GM12878 (cell line): ENCODE measurements around the gene ZNF511. TPM values are rescaled to one million over a fixed set of nuclear protein-coding genes. Genes with fewer than 3 reads are reported as not detected.

Source experiments
- ATAC-seq: fragments of 200-7000 bp; cut with Tn5 transposase; 3 replicates; pipeline ENCODE4 v1.9.1; 2020; ENCODE audit warnings: mild to moderate bottlenecking, moderate library complexity
- BruUV-seq: library from RNA; stranded (reverse); fragments of 400-500 nt; replicated peaks from 2 replicates; lab custom pipeline; 2021; lab: Mats Ljungman, UMichigan
- CTCF ChIA-PET: fragments of 300-600 bp; sonication (Branson Sonifier 250); formaldehyde crosslinking; extraction: SDS; loops from one replicate; lab custom pipeline; 2021; ENCODE audit warnings: inconsistent platforms; lab: Yijun Ruan, JAX
- POLR2A ChIA-PET: fragments of 350-600 bp; formaldehyde crosslinking; extraction: SDS; loops from one replicate; lab custom pipeline; 2021; ENCODE audit warnings: inconsistent platforms; lab: Charles Lee
- RAD21 ChIA-PET: fragments of 300-600 bp; sonication (Branson Sonifier 250); formaldehyde crosslinking; loops from one replicate; lab custom pipeline; 2023; ENCODE audit warnings: antibody characterized with exemption; ENCODE audit not compliant: unreplicated experiment; lab: Charles Lee
- SMC1A ChIA-PET: fragments of 300-600 bp; sonication (Branson Sonifier 250); formaldehyde crosslinking; loops from one replicate; lab custom pipeline; 2023; ENCODE audit not compliant: unreplicated experiment, uncharacterized antibody; lab: Charles Lee
- DNase-seq: peaks from one replicate; pipeline ENCODE4 v3.0.0-alpha.2; 2011; ENCODE audit warnings: low read depth, low spot score
- FAIRE-seq: peaks from 3 replicates; lab custom pipeline; 2011; peaks lifted over from hg19 to GRCh38; lab: Jason Lieb, UNC
- H2AFZ ChIP-seq: 2 replicates; pipeline ENCODE4 v1.6.0; 2011; ENCODE audit warnings: low read depth, low read length, control low read depth; ENCODE audit not compliant: control insufficient read depth
- H3K27ac ChIP-seq: 2 replicates; pipeline ENCODE4 v1.5.1; 2011; ENCODE audit warnings: control low read depth; ENCODE audit not compliant: control insufficient read depth, insufficient read depth
- H3K27me3 ChIP-seq, 2 experiments: replicated peaks in 1 of 2; 2 replicates each; pipeline versions ENCODE4 v1.6.0 to v1.6.1; 2011; ENCODE audit warnings: low read length in 1 of 2; ENCODE audit not compliant: control insufficient read depth in 2 of 2, insufficient read depth in 2 of 2
- H3K36me3 ChIP-seq, 2 experiments: 2 replicates each; pipeline ENCODE4 v1.5.1; 2011; ENCODE audit warnings: low read length in 1 of 2; ENCODE audit not compliant: control insufficient read depth in 2 of 2, insufficient read depth in 2 of 2
- H3K4me1 ChIP-seq: 2 replicates; pipeline ENCODE4 v1.6.1; 2011; ENCODE audit warnings: mild to moderate bottlenecking, low read length, moderate library complexity, mixed read lengths; ENCODE audit not compliant: control insufficient read depth, insufficient read depth
- H3K4me2 ChIP-seq: 2 replicates; pipeline ENCODE4 v1.6.0; 2011; ENCODE audit warnings: control low read depth; ENCODE audit not compliant: control insufficient read depth, insufficient read depth
- H3K4me3 ChIP-seq: fragments of 200-600 bp; sonication (generic); 2 replicates; pipeline ENCODE4 v1.5.1; 2016
- H3K79me2 ChIP-seq: 2 replicates; pipeline ENCODE4 v1.6.0; 2011; ENCODE audit warnings: low read length; ENCODE audit not compliant: control insufficient read depth, insufficient read depth
- H3K9ac ChIP-seq: 2 replicates; pipeline ENCODE4 v1.8.0; 2011; ENCODE audit warnings: low read length, control low read depth, mixed read lengths; ENCODE audit not compliant: control insufficient read depth, insufficient read depth
- H3K9me3 ChIP-seq: replicated peaks from 3 replicates; pipeline ENCODE4 v1.5.1; 2011; ENCODE audit warnings: mild to moderate bottlenecking, low read length; ENCODE audit not compliant: control insufficient read depth, insufficient read depth
- H4K20me1 ChIP-seq: 2 replicates; pipeline ENCODE4 v1.6.0; 2011; ENCODE audit not compliant: control insufficient read depth, insufficient read depth
- ASH2L ChIP-seq: fragments of 300-600, 200-600 bp; sonication (generic); IDR thresholded peaks from 2 replicates; pipeline ENCODE4 v1.6.1; 2017; ENCODE audit warnings: low read depth, mild to moderate bottlenecking, borderline replicate concordance
- CREM ChIP-seq: IDR thresholded peaks from 2 replicates; pipeline ENCODE4 v1.6.1; 2014; ENCODE audit warnings: antibody characterized with exemption, low read depth
- IKZF1 ChIP-seq: fragments of 450-650 bp; conservative IDR thresholded peaks from 2 replicates; pipeline ENCODE4 v1.6.1; 2017; ENCODE audit warnings: antibody characterized with exemption, mild to moderate bottlenecking
- IKZF2 ChIP-seq, 2 experiments: fragments of 450-650 bp; IDR thresholded peaks; 2 replicates each; pipeline ENCODE4 v1.6.1; 2017; ENCODE audit warnings: mild to moderate bottlenecking in 2 of 2, moderate library complexity in 2 of 2
- NR2C1 ChIP-seq: fragments of 450-650 bp; IDR thresholded peaks from 2 replicates; pipeline ENCODE4 v1.6.1; 2017; ENCODE audit warnings: antibody characterized with exemption, mild to moderate bottlenecking, moderate library complexity
- NR2C2 ChIP-seq: IDR thresholded peaks from 2 replicates; pipeline ENCODE4 v1.6.1; 2011; ENCODE audit warnings: borderline replicate concordance, low read depth; ENCODE audit not compliant: control insufficient read depth, insufficient read length
- RAD21 ChIP-seq: IDR thresholded peaks from 2 replicates; pipeline ENCODE4 v1.6.1; 2011; ENCODE audit warnings: mild to moderate bottlenecking, low read depth, low read length, moderate library complexity; ENCODE audit not compliant: insufficient read depth
- RBBP5 ChIP-seq: fragments of 200-600 bp; sonication (generic); conservative IDR thresholded peaks from 2 replicates; pipeline ENCODE4 v1.6.1; 2016
- SUZ12 ChIP-seq: fragments of 200-600 bp; sonication (generic); IDR thresholded peaks from one replicate; pipeline ENCODE4 v1.6.1; 2018; ENCODE audit warnings: antibody characterized with exemption, mild to moderate bottlenecking; ENCODE audit not compliant: unreplicated experiment
- TCF12 ChIP-seq: IDR thresholded peaks from 2 replicates; pipeline ENCODE4 v1.6.1; 2011; ENCODE audit warnings: low read depth, mild to moderate bottlenecking, low read length
- YY1 ChIP-seq: IDR thresholded peaks from 2 replicates; pipeline ENCODE4 v1.6.1; 2011; ENCODE audit warnings: low read depth, mild to moderate bottlenecking, low read length
- ZNF274 ChIP-seq: IDR thresholded peaks from one replicate; pipeline ENCODE4 v1.8.0; 2011; ENCODE audit not compliant: insufficient read length, insufficient read depth
- WGBS: methylation state at CpG from one replicate; pipeline ENCODE4 v1.1.6; 2016; ENCODE audit warnings: low lambda C conversion rate; ENCODE audit not compliant: insufficient replicate concordance, insufficient coverage; ENCODE audit errors: missing lambda C conversion rate; 5-methylcytosine and 5-hydroxymethylcytosine counted together
- in situ Hi-C: fragments of 300-500 bp; cut with MboI; formaldehyde crosslinking; loops from 9 replicates; pipeline ENCODE4 v1.14.3; 2018; ENCODE audit warnings: mixed read lengths
- intact Hi-C: fragments of 100-400 bp; cut with micrococcal nuclease; formaldehyde crosslinking; loops from one replicate; pipeline ENCODE4 v1.14.2; 2022; ENCODE audit not compliant: unreplicated experiment
- polyA plus RNA-seq, 11 experiments: library from polyadenylated mRNA; depleted of rRNA in 4 of 11; unstranded in 6 of 11; stranded (reverse) in 5 of 11; fragments of >200 nt; fragmentation: Nextera tagmentation in 4 of 11; fragmentation: Illumina TruSeq in 1 of 11; extraction: Ambion mirVana in 4 of 11; extraction: Trizol in 1 of 11; gene quantifications; 1 replicate in 1 of 11; 2 replicates in 10 of 11; pipeline versions ENCODE4 v1.2.1 to v1.2.3, GENCODE V29; 2011 to 2016; ENCODE audit warnings: inconsistent platforms in 2 of 11, missing spikeins in 2 of 11, low read depth in 1 of 11
- total RNA-seq, 4 experiments: library from RNA; depleted of rRNA in 3 of 4; stranded (reverse); fragments of >200 nt in 3 of 4; fragmentation: Illumina TruSeq in 1 of 4; extraction: Trizol in 1 of 4; gene quantifications; 2 replicates each; pipeline versions ENCODE4 v1.2.1 to v1.2.3, GENCODE V29; 2013 to 2021

Gene ZNF511
- total and polyA plus RNA-seq, 10 of the 15 experiments (the other 5 are each of a cell fraction or from before 2014, with no cell fraction given), result 0.58 to 110 (median 32.0) TPM

GRCh38 chr10:133354672-133355240, 46.0 kb downstream of the ZNF511 start:
- TF ChIP-seq CREM (no peak), SUZ12 (no peak), ASH2L (no peak)
- Histone ChIP-seq H3K4me1 (no peaks in the 10 kb centered on the region), H3K36me3 (no peaks in the 10 kb centered on the region), H3K4me3 (no peak overlapping the region), H3K27ac (no peak overlapping the region), H4K20me1 (no peaks in the 10 kb centered on the region), H3K27me3 (no peaks in the 10 kb centered on the region), H3K79me2 (no peaks in the 10 kb centered on the region; the same call in 1 of the 2 replicates), H3K9me3 (no peaks in the 10 kb centered on the region), H2AFZ (no peak overlapping the region), H3K4me2 (no peak overlapping the region), H3K9ac (no peak overlapping the region)
- whole genome bisulfite sequencing, result 80% methylated on average over 14 of the region's 14 CpGs
- ChIA-PET POLR2A (interaction anchor here (0.7 kb wide), 1 partner anchor 32 kb away, joined by 3 read pairs; no protein-coding TSS in a partner anchor), RAD21 (no interaction called here), CTCF (no interaction called here), SMC1A (interaction anchor here (1.0 kb wide), 1 partner anchor 25 kb away, joined by 3 read pairs; no protein-coding TSS in a partner anchor)
- no peak for DNase-seq
- no peak for FAIRE-seq
- in situ Hi-C loops, result no loop called here
- BruUV-seq, result no TSS peak
- intact Hi-C loops, result no loop called here
- ATAC-seq, result no peak

- 86% methylated on average over 6 of the region's 6 CpGs for WGBS
- Histone ChIP-seq H3K4me3 (no peak overlapping the region), H3K27me3 (no peaks in the 10 kb centered on the region), H3K4me1 (no peaks in the 10 kb centered on the region), H3K9ac (no peak overlapping the region), H4K20me1 (no peaks in the 10 kb centered on the region), H3K4me2 (no peak overlapping the region), H3K79me2 (no peaks in the 10 kb centered on the region; the same call in 1 of the 2 replicates), H2AFZ (no peak overlapping the region), H3K27ac (no peak overlapping the region), H3K9me3 (no peaks in the 10 kb centered on the region), H3K36me3 (no peaks in the 10 kb centered on the region)
- ChIA-PET RAD21 (interaction anchor here (1.2 kb wide), 1 partner anchor 46 kb away, joined by 3 read pairs; no protein-coding TSS in a partner anchor), CTCF (no interaction called here), SMC1A (interaction anchor here (1.0 kb wide), 1 partner anchor 25 kb away, joined by 3 read pairs; no protein-coding TSS in a partner anchor), POLR2A (interaction anchor here (0.7 kb wide), 1 partner anchor 32 kb away, joined by 3 read pairs; no protein-coding TSS in a partner anchor)
- intact Hi-C loops (no loop called here), in situ Hi-C loops (no loop called here)
- TF ChIP-seq IKZF1 (no peak), IKZF2 (IDR thresholded peaks at IDR 0.05) (no peak), NR2C1 (no peak), TCF12 (no peak), ZNF274 (no peak), NR2C2 (no peak), RAD21 (no peak), YY1 (no peak), RBBP5 (no peak)
- ATAC-seq (no peak), DNase-seq (no peak), FAIRE-seq (no peak)
- no TSS peak for BruUV-seq
These were observed 46.6 kb downstream of the ZNF511 start for GRCh38 chr10:133355266-133355665.
